Measurements from ENCODE around the gene TOMM6. TPM values are rescaled to one million over a fixed set of nuclear protein-coding genes. Genes with fewer than 3 reads are reported as not detected.

TOMM6 gene
- total RNA-seq, 1 experiment from 2014 or later = 239 TPM

DNA sequence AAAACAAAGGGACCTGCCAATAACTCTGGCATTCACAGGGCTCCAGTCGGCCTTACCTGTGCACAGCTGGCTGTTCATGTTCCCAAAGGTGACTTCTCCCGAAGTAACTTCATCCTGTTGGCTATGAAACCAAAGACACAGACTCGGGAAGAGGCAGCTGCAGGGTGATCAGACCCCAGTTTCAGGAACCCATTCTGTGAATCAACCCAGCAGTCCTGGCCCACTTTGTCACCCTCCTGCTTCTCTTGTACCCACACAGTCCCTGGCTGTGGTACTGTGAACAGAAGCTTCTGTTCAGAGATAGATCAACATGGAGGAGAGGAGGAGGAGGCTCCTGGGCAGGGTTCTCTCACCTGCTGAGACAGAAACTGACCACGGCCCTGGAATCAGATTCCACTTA is 31.6 kb upstream of the TOMM6 start:
- no peaks in the 10 kb centered on the region for H4K20me1 ChIP-seq (ENCODE audit: control insufficient read depth, insufficient read depth, insufficient read length)
- H3K9ac ChIP-seq (ENCODE audit: extremely low read depth, insufficient read length, low read length) = no peak overlapping the region
- no peaks in the 10 kb centered on the region for H3K4me1 ChIP-seq (ENCODE audit: insufficient read depth, low read length)
- no peaks in the 10 kb centered on the region for H3K9me3 ChIP-seq (ENCODE audit: control insufficient read depth, low read depth, low read length)
- no peaks in the 10 kb centered on the region for H3K23me2 ChIP-seq (ENCODE audit: insufficient read length, low read depth, low read length, poor library complexity, severe bottlenecking)
- TF ChIP-seq, protein P1, sequence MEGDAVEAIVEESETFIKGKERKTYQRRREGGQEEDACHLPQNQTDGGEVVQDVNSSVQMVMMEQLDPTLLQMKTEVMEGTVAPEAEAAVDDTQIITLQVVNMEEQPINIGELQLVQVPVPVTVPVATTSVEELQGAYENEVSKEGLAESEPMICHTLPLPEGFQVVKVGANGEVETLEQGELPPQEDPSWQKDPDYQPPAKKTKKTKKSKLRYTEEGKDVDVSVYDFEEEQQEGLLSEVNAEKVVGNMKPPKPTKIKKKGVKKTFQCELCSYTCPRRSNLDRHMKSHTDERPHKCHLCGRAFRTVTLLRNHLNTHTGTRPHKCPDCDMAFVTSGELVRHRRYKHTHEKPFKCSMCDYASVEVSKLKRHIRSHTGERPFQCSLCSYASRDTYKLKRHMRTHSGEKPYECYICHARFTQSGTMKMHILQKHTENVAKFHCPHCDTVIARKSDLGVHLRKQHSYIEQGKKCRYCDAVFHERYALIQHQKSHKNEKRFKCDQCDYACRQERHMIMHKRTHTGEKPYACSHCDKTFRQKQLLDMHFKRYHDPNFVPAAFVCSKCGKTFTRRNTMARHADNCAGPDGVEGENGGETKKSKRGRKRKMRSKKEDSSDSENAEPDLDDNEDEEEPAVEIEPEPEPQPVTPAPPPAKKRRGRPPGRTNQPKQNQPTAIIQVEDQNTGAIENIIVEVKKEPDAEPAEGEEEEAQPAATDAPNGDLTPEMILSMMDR (conservative IDR thresholded peaks at IDR 0.05) = no peak
- H3K79me2 ChIP-seq (ENCODE audit: insufficient read depth, low read length) = no peaks in the 10 kb centered on the region
- no peak overlapping the region for H3T11ph ChIP-seq (ENCODE audit: low read length)
- Mint-ChIP-seq H3K4me3 (no peak overlapping the region), H3K36me3 (ENCODE audit: insufficient read depth in 1 of 3, low read depth in 3 of 3) (no peaks in the 10 kb centered on the region), H3K9me3 (no peaks in the 10 kb centered on the region), H3K4me1 (peaks cover 5 to 9% of the 10 kb centered on the region in 2 experiments; a peak in 3 of 4 replicates), H3K27ac (no peak overlapping the region), H3K27me3 (ENCODE audit: low read depth) (peaks cover 9% of the 10 kb centered on the region)
- no peaks in the 10 kb centered on the region for H3K27me3 ChIP-seq (ENCODE audit: insufficient read depth, low read length)
- H4K91ac ChIP-seq (ENCODE audit: insufficient read length, low read depth, low read length) = no peak overlapping the region
- H3K18ac ChIP-seq (ENCODE audit: insufficient read length, low read depth, low read length) = no peak overlapping the region
- no CpG with 5 or more reads among the region's 4 CpGs for WGBS (ENCODE audit: extremely low coverage, insufficient read length, low lambda C conversion rate)
- no peak overlapping the region for H2BK12ac ChIP-seq (ENCODE audit: insufficient read length, low read depth, low read length)
- no peak overlapping the region for H2BK120ac ChIP-seq (ENCODE audit: low read depth, low read length, poor library complexity, severe bottlenecking)
- no peak overlapping the region for H3K14ac ChIP-seq (ENCODE audit: insufficient read depth, low read length)
- H3K4ac ChIP-seq (ENCODE audit: low read depth, low read length) = no peak overlapping the region
- H3K56ac ChIP-seq (ENCODE audit: insufficient read length, low read depth, low read length) = no peak overlapping the region
- H2BK5ac ChIP-seq (ENCODE audit: insufficient read length, low read length) = no peak overlapping the region
- no peak overlapping the region for H4K5ac ChIP-seq (ENCODE audit: insufficient read length, low read depth, low read length)
- no peak overlapping the region for H3K23ac ChIP-seq (ENCODE audit: insufficient read length, low read depth, low read length)
- H2AFZ ChIP-seq (ENCODE audit: low read length) = no peak overlapping the region
- H2BK15ac ChIP-seq (ENCODE audit: low read depth, low read length) = no peak overlapping the region
- no peak overlapping the region for H4K8ac ChIP-seq (replicated peaks; ENCODE audit: insufficient read length, low read depth, low read length)
- DNase-seq = no peak
- no peak overlapping the region for H2AK5ac ChIP-seq (ENCODE audit: insufficient read length, low read length)
- H2BK20ac ChIP-seq (ENCODE audit: low read depth, low read length, poor library complexity, severe bottlenecking) = no peak overlapping the region
- H3K27ac ChIP-seq (ENCODE audit: insufficient read length, low read depth, low read length) = no peak overlapping the region
- no peaks in the 10 kb centered on the region for H3K79me1 ChIP-seq (ENCODE audit: insufficient read depth, low read depth, low read length, poor library complexity, severe bottlenecking)
- H3K4me2 ChIP-seq (ENCODE audit: insufficient read depth, insufficient read length, low read length) = no peak overlapping the region
